ENCODE data around the gene SNTA1.
"Not testable (repeated sequence)": the region's sequence is repeated elsewhere in the genome, so short reads cannot be mapped to it uniquely, and the experiment has no call there.

The SNTA1 gene

GRCh38 chr20:33443512-33444239 lies at the start of gene SNTA1:
SNTA1 (minus strand) TSS chr20:33443763; CDS start chr20:33443620, 143 bp downstream.
- DNase-seq (ENCODE audit: low read depth) = peak; percentile 82

GRCh38 chr20:33490934-33491656 lies 47.5 kb upstream of the SNTA1 start:
- DNase-seq (ENCODE audit: low read depth) = no peak

GRCh38 chr20:33490023-33490933 lies 46.7 kb upstream of the SNTA1 start, which contains the start of gene CBFA2T2:
CBFA2T2 (plus strand) TSS chr20:33490096; CDS start chr20:33490268, 172 bp downstream.
- no peak for DNase-seq (ENCODE audit: low read depth)

GRCh38 chr20:33489495-33490022 lies 46.0 kb upstream of the SNTA1 start:
- peak; percentile 99 for DNase-seq (ENCODE audit: low read depth)

- not testable (repeated sequence) for DNase-seq (ENCODE audit: low read depth)
Measured at GRCh38 chr20:33488661-33489494, 45.3 kb upstream of the SNTA1 start.

GRCh38 chr20:33488201-33488600 lies 44.6 kb upstream of the SNTA1 start:
- DNase-seq (ENCODE audit: low read depth) = no peak

- not testable (repeated sequence) for DNase-seq (ENCODE audit: low read depth)
Measured at GRCh38 chr20:33483186-33483585, 39.6 kb upstream of the SNTA1 start.

- no peak for DNase-seq (ENCODE audit: low read depth)
Measured at GRCh38 chr20:33482581-33482980, 39.0 kb upstream of the SNTA1 start.

- DNase-seq (ENCODE audit: low read depth) = no peak
Measured at GRCh38 chr20:33481431-33481941, 37.9 kb upstream of the SNTA1 start.

GRCh38 chr20:33480048-33480447 lies 36.5 kb upstream of the SNTA1 start:
- no peak for DNase-seq (ENCODE audit: low read depth)

- DNase-seq (ENCODE audit: low read depth) = no peak
Measured at GRCh38 chr20:33477386-33478234, 34.0 kb upstream of the SNTA1 start.

GRCh38 chr20:33475381-33476152 lies 32.0 kb upstream of the SNTA1 start:
- DNase-seq (ENCODE audit: low read depth) = no peak

- DNase-seq (ENCODE audit: low read depth) = no peak
Measured at GRCh38 chr20:33474963-33475362, 31.4 kb upstream of the SNTA1 start.

- DNase-seq (ENCODE audit: low read depth) = no peak
Measured at GRCh38 chr20:33474097-33474873, 30.7 kb upstream of the SNTA1 start.

- no peak for DNase-seq (ENCODE audit: low read depth)
Measured at GRCh38 chr20:33472868-33473435, 29.4 kb upstream of the SNTA1 start.

- DNase-seq (ENCODE audit: low read depth) = no peak
Measured at GRCh38 chr20:33470866-33471265, 27.3 kb upstream of the SNTA1 start.

GRCh38 chr20:33470457-33470856 lies 26.9 kb upstream of the SNTA1 start:
- no peak for DNase-seq (ENCODE audit: low read depth)

GRCh38 chr20:33466303-33466646 lies 22.7 kb upstream of the SNTA1 start:
- no peak for DNase-seq (ENCODE audit: low read depth)
